SU-DHL-6 (cell line): ENCODE results near the gene DCC.

ENCODE experiments used
- H2AFZ ChIP-seq: fragments of 200-600 bp; sonication (generic); 2 replicates; pipeline ENCODE4 v1.6.1; 2014; ENCODE audit warnings: low read depth, mild to moderate bottlenecking, moderate library complexity, mixed read lengths, antibody characterized with exemption, low read length; ENCODE audit not compliant: severe bottlenecking
- H3F3A ChIP-seq: fragments of 200-600 bp; shearing (Covaris generic); 2 replicates; pipeline ENCODE4 v1.6.0; 2016; ENCODE audit warnings: antibody characterized with exemption, mild to moderate bottlenecking; ENCODE audit not compliant: insufficient read depth
- H3K27ac ChIP-seq: fragments of 200-600 bp; sonication (generic); 2 replicates; pipeline ENCODE4 v1.5.1; 2016; ENCODE audit warnings: low read depth, mild to moderate bottlenecking, low read length, moderate library complexity, mixed read lengths
- H3K27me3 ChIP-seq: fragments of 200-600 bp; sonication (generic), shearing (Covaris generic); 2 replicates; pipeline ENCODE4 v1.6.0; 2014; ENCODE audit warnings: mild to moderate bottlenecking, low read length
- H3K36me3 ChIP-seq: fragments of 200-600 bp; sonication (generic); 2 replicates; pipeline ENCODE4 v1.6.1; 2014; ENCODE audit warnings: mild to moderate bottlenecking, low read length, mixed read lengths
- H3K4me2 ChIP-seq: fragments of 300-600, 200-600 bp; shearing (Covaris generic), sonication (generic); 2 replicates; pipeline ENCODE4 v1.6.0; 2014; ENCODE audit warnings: low read length, low read depth, mild to moderate bottlenecking; ENCODE audit not compliant: poor library complexity, severe bottlenecking
- H3K4me3 ChIP-seq: fragments of 200-600 bp; sonication (generic); 2 replicates; pipeline ENCODE4 v1.5.1; 2014; ENCODE audit warnings: antibody characterized with exemption, low read length, mild to moderate bottlenecking, mixed read lengths; ENCODE audit not compliant: insufficient read depth, poor library complexity, severe bottlenecking
- H3K79me2 ChIP-seq: fragments of 200-600 bp; sonication (generic); 2 replicates; pipeline ENCODE4 v1.6.1; 2014; ENCODE audit warnings: mild to moderate bottlenecking, low read length, moderate library complexity; ENCODE audit not compliant: insufficient read depth
- H3K9ac ChIP-seq: fragments of 200-600 bp; sonication (generic); 2 replicates; pipeline ENCODE4 v1.7.0; 2014; ENCODE audit warnings: mild to moderate bottlenecking, low read length
- H3K9me2 ChIP-seq: fragments of 200-600 bp; sonication (generic); replicated peaks from 2 replicates; pipeline ENCODE4 v1.6.1; 2014; ENCODE audit warnings: low read length; ENCODE audit not compliant: insufficient read depth
- H3K9me3 ChIP-seq: fragments of 200-600 bp; sonication (generic); 2 replicates; pipeline ENCODE4 v1.6.1; 2014; ENCODE audit warnings: low read length, mixed read lengths; ENCODE audit not compliant: insufficient read depth
- H4K20me1 ChIP-seq: fragments of 200-600 bp; sonication (generic); 2 replicates; pipeline ENCODE4 v1.6.1; 2014; ENCODE audit warnings: low read depth, mild to moderate bottlenecking, antibody characterized with exemption, low read length, moderate library complexity, mixed read lengths
- CTCF ChIP-seq: fragments of 200-600 bp; sonication (generic); IDR thresholded peaks from one replicate; pipeline ENCODE4 v1.5.1; 2017; ENCODE audit warnings: antibody characterized with exemption, mild to moderate bottlenecking, low read length, moderate library complexity; ENCODE audit not compliant: insufficient read depth, poor library complexity, severe bottlenecking
- EZH2phosphoT487 ChIP-seq: fragments of 200-600 bp; sonication (generic), shearing (Covaris generic); conservative IDR thresholded peaks from 2 replicates; pipeline ENCODE4 v1.6.1; 2018; ENCODE audit warnings: mild to moderate bottlenecking, antibody characterized with exemption, low read length, moderate library complexity, mixed read lengths

Gene DCC

GRCh38 chr18:52496426-52496825 is 156.4 kb downstream of the DCC start:
- Histone ChIP-seq H4K20me1 (no peaks in the 10 kb centered on the region), H3K36me3 (no peaks in the 10 kb centered on the region), H2AFZ (no peak overlapping the region), H3K9ac (no peak overlapping the region), H3K9me2 (no peaks in the 10 kb centered on the region), H3K9me3 (peaks cover 15% of the 10 kb centered on the region; the same call in 1 of the 2 replicates), H3K4me2 (no peak overlapping the region), H3K27ac (no peak overlapping the region), H3K4me3 (no peak overlapping the region), H3K79me2 (no peaks in the 10 kb centered on the region), H3F3A (no peaks in the 10 kb centered on the region), H3K27me3 (no peaks in the 10 kb centered on the region)
- no peak for TF ChIP-seq CTCF
- TF ChIP-seq EZH2phosphoT487 = no peak

- H3K4me2 ChIP-seq = no peak overlapping the region
Measured at GRCh38 chr18:52499016-52499415, 159.0 kb downstream of the DCC start.

GRCh38 chr18:52499644-52500043 is 159.6 kb downstream of the DCC start:
- no peak overlapping the region for H2AFZ ChIP-seq
- no peaks in the 10 kb centered on the region for H3K27me3 ChIP-seq
- no peaks in the 10 kb centered on the region for H3K9me2 ChIP-seq
- no peaks in the 10 kb centered on the region for H3F3A ChIP-seq
- no peak overlapping the region for H3K4me2 ChIP-seq
- H3K36me3 ChIP-seq = no peaks in the 10 kb centered on the region
- H4K20me1 ChIP-seq = no peaks in the 10 kb centered on the region
- no peak overlapping the region for H3K4me3 ChIP-seq
- H3K9ac ChIP-seq = no peak overlapping the region
- H3K9me3 ChIP-seq = no peaks in the 10 kb centered on the region
- no peak overlapping the region for H3K27ac ChIP-seq
- TF ChIP-seq EZH2phosphoT487 = no peak
- no peak for TF ChIP-seq CTCF
- H3K79me2 ChIP-seq = no peaks in the 10 kb centered on the region

More at GRCh38 chr18:52499016-52499415, 159.0 kb downstream of the DCC start:
- Histone ChIP-seq H3K27ac (no peak overlapping the region), H3K79me2 (no peaks in the 10 kb centered on the region), H3K9me2 (no peaks in the 10 kb centered on the region), H3K9ac (no peak overlapping the region), H3K36me3 (no peaks in the 10 kb centered on the region), H3K27me3 (no peaks in the 10 kb centered on the region), H3K9me3 (no peaks in the 10 kb centered on the region; the same call in 1 of the 2 replicates), H3K4me3 (no peak overlapping the region), H4K20me1 (no peaks in the 10 kb centered on the region), H3F3A (no peaks in the 10 kb centered on the region), H2AFZ (no peak overlapping the region)
- TF ChIP-seq CTCF (no peak), EZH2phosphoT487 (no peak)

GRCh38 chr18:52504589-52504988 is 164.6 kb downstream of the DCC start:
- H2AFZ ChIP-seq = no peak overlapping the region

More at GRCh38 chr18:52504589-52504988, 164.6 kb downstream of the DCC start:
- H3K27me3 ChIP-seq = no peaks in the 10 kb centered on the region
- H3K9me2 ChIP-seq = no peaks in the 10 kb centered on the region
- no peak for TF ChIP-seq CTCF
- TF ChIP-seq EZH2phosphoT487 = no peak
- H3K9me3 ChIP-seq = no peaks in the 10 kb centered on the region
- no peak overlapping the region for H3K27ac ChIP-seq
- H4K20me1 ChIP-seq = no peaks in the 10 kb centered on the region
- H3F3A ChIP-seq = no peaks in the 10 kb centered on the region
- no peak overlapping the region for H3K4me2 ChIP-seq
- no peaks in the 10 kb centered on the region for H3K79me2 ChIP-seq
- H3K9ac ChIP-seq = no peak overlapping the region
- no peaks in the 10 kb centered on the region for H3K36me3 ChIP-seq
- no peak overlapping the region for H3K4me3 ChIP-seq
